Heart left ventricle (tissue), 16 donors: Measurements from ENCODE around the gene SLC39A11. TPM values are rescaled to one million over a fixed set of nuclear protein-coding genes. Genes with fewer than 3 reads are reported as not detected.

Experiments
- ATAC-seq, 4 donors: fragments of 200-7000 bp; cut with Tn5 transposase; one replicate each; pipeline ENCODE4 v1.9.1; 2020 to 2022; ENCODE audit warnings: moderate library complexity in 4 of 4, mild to moderate bottlenecking in 3 of 4, moderate number of reproducible peaks in 1 of 4
- DNase-seq, 5 donors: peaks; one replicate each; pipeline ENCODE4 v3.0.0-alpha.2; 2020
- H3K27ac ChIP-seq, 12 donors: fragments of 200-600 bp; sonication (generic) in 4 of 12; one replicate each; pipeline versions ENCODE4 v1.5.0 to v1.8.0; 2016 to 2022; ENCODE audit warnings: mild to moderate bottlenecking in 2 of 12
- H3K27me3 ChIP-seq, 9 donors: fragments of 200-600 bp; sonication (generic) in 2 of 9; one replicate each; pipeline versions ENCODE4 v1.5.1 to v1.8.0; 2016 to 2022; ENCODE audit warnings: mild to moderate bottlenecking in 3 of 9
- H3K36me3 ChIP-seq, 9 donors: fragments of 200-600 bp; sonication (generic) in 2 of 9; one replicate each; pipeline versions ENCODE4 v1.5.0 to v1.8.0; 2018 to 2022; ENCODE audit warnings: mild to moderate bottlenecking in 2 of 9
- H3K4me1 ChIP-seq, 12 donors: fragments of 200-600 bp; sonication (generic) in 4 of 12; one replicate each; pipeline versions ENCODE4 v1.5.0 to v1.8.0; 2016 to 2022; ENCODE audit warnings: mild to moderate bottlenecking in 3 of 12
- H3K4me3 ChIP-seq, 12 donors: fragments of 200-600 bp; sonication (generic) in 4 of 12; one replicate each; pipeline versions ENCODE4 v1.5.0 to v1.8.0; 2017 to 2022; ENCODE audit warnings: mild to moderate bottlenecking in 9 of 12, moderate library complexity in 4 of 12
- H3K9me3 ChIP-seq, 12 donors: fragments of 200-600 bp; sonication (generic) in 4 of 12; one replicate each; pipeline versions ENCODE4 v1.5.0 to v1.8.0; 2016 to 2022; ENCODE audit warnings: mild to moderate bottlenecking in 1 of 12
- POLR2A ChIP-seq, 2 donors: fragments of 450-650 bp; IDR thresholded peaks; one replicate each; pipeline ENCODE4 v1.6.1; 2017; ENCODE audit warnings: antibody characterized with exemption in 2 of 2, mild to moderate bottlenecking in 2 of 2, moderate library complexity in 2 of 2
- whole genome bisulfite sequencing, 4 donors: extraction: QIAGEN DNeasy Blood & Tissue Kit in 2 of 4; methylation state at CpG; one replicate each; pipeline versions ENCODE4 v1.1.5 to v1.1.7; 2013 to 2018; 5-methylcytosine and 5-hydroxymethylcytosine counted together
- intact Hi-C, 10 donors: fragments of 100-400 bp; cut with DNase I; formaldehyde crosslinking; loops; one replicate each; pipeline versions ENCODE4 v1.11.1 to v1.14.2; 2022
- polyA plus RNA-seq, 2 donors: library from polyadenylated mRNA; stranded (reverse); fragments of 200-250 nt; gene quantifications; one replicate each; pipeline ENCODE4 v1.2.3, GENCODE V29; 2013
- total RNA-seq, 9 donors: library from RNA; depleted of rRNA in 2 of 9; stranded (reverse); fragments of >200 nt in 2 of 9; fragmentation: NEBNext Ultra II Directional in 3 of 9; extraction: Animal tissue kit (Norgen Biotek cat#: 25700) in 3 of 9; gene quantifications; one replicate each; pipeline versions ENCODE4 v1.1.0 to v1.2.4, GENCODE V29; 2016 to 2023
- TF ChIP-seq, protein P1 (sequence below), 12 donors: fragments of 200-600 bp; sonication (generic) in 4 of 12; IDR thresholded peaks; one replicate each; pipeline versions ENCODE4 v1.5.0 to v1.8.0; 2018 to 2022; ENCODE audit warnings: antibody characterized with exemption in 12 of 12, mild to moderate bottlenecking in 5 of 12
- donor health status: ischemic (EF 13 %, LVEDD 7.1; RV severe dilation, severe dysfunction).
- donor health status: healthy with polysubstance abuse.
- donor health status: DM: no; HTN: yes; CAD: no.
- donor health status: DM: no; HTN: no; CAD: no.
- donor health status: ischemic (EF 25% LVEDD 6.9; RV normal size, moderate dysfunction).
- donor health status: ischemic (EF 25% LVEDD 5.7; RV mildly dilated, moderate dysfunction).
- donor health status: healthy.
- donor health status: DM: yes; HTN: yes; CAD: no.
- donor health status: ischemic (EF 35%, LVEDD 5.7; RV mildly dilated, moderate dysfunction).
- donor health status: nonischemic (EF 11% LVEDD 7.7; RV severe dilation, severe dysfunction).
- donor health status: DM: yes; HTN: yes; CAD: no.
- donor health status: PGD.
- donor health status: ischemic (EF 29% LVEDD 5.4; RV normal size, mild dysfunction).
- donor health status: nonischemic (EF 23%, LVEDD 6.1; RV moderate dilation, normal function).

Gene SLC39A11
- total and polyA plus RNA-seq, 11 donors = 2.5 to 23.3 (median 8.4) TPM

DNA sequence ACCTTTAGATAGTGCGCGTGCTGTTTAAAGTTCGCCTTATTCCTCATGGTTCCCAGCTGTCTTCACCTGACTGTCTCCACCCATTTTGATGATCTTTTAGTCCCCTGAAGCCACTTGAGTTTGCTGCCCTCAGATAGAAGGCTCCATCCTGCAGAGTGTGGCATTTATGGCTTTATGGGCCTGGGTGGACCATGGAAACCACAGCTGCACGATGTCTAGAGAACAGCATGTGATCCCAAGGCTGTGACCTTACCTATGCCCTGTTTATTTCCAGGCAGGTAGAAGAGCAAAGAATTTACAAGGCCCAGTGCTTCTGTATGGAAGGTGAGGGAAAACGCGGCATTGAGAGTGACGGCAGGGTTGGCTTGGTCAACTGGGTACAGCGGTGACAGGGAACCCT lies 356.9 kb downstream of the SLC39A11 start:
- intact Hi-C loops = loop anchor here in 1 of 10 donors (5.0 kb wide), 1 partner anchor 502 kb away; no protein-coding TSS in a partner anchor
- WGBS, 4 donors = 93 to 96% (median 94%) methylated on average over 8 of the region's 8 CpGs
- TF ChIP-seq POLR2A (IDR thresholded peaks at IDR 0.05) = no peak
- TF ChIP-seq, protein P1, sequence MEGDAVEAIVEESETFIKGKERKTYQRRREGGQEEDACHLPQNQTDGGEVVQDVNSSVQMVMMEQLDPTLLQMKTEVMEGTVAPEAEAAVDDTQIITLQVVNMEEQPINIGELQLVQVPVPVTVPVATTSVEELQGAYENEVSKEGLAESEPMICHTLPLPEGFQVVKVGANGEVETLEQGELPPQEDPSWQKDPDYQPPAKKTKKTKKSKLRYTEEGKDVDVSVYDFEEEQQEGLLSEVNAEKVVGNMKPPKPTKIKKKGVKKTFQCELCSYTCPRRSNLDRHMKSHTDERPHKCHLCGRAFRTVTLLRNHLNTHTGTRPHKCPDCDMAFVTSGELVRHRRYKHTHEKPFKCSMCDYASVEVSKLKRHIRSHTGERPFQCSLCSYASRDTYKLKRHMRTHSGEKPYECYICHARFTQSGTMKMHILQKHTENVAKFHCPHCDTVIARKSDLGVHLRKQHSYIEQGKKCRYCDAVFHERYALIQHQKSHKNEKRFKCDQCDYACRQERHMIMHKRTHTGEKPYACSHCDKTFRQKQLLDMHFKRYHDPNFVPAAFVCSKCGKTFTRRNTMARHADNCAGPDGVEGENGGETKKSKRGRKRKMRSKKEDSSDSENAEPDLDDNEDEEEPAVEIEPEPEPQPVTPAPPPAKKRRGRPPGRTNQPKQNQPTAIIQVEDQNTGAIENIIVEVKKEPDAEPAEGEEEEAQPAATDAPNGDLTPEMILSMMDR (IDR thresholded peaks at IDR 0.05) = no peak
- H3K36me3 ChIP-seq = peaks cover 0 to 13% (median 0%) of the 10 kb centered on the region in 9 donors
- H3K9me3 ChIP-seq = no peaks in the 10 kb centered on the region
- ATAC-seq = no peak
- no peak overlapping the region for H3K4me3 ChIP-seq
- H3K27me3 ChIP-seq = no peaks in the 10 kb centered on the region
- no peak for DNase-seq
- no peaks in the 10 kb centered on the region for H3K4me1 ChIP-seq
- no peak overlapping the region for H3K27ac ChIP-seq

DNA sequence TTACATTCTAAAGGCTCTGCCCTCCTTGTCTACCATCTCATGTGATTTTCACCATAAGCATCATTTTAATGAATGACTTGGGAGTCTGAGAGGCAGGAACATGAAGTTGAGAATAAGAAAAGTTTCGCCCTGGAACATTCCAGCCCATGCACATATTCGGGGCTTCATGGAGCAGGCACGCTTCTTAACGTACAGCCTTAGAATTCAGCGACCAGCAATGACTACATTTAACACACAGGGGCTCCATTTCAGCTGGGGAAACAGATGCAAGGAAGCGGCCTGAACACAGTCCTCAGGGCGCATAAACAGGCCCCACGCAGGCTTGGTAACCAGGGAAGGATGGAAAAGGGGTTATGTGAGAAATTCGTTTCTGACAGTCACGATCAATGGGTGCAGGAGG lies 357.4 kb downstream of the SLC39A11 start:
- Histone ChIP-seq H3K4me3 (no peak overlapping the region), H3K36me3 (peaks cover 0 to 13% (median 0%) of the 10 kb centered on the region in 9 donors), H3K9me3 (no peaks in the 10 kb centered on the region), H3K27me3 (no peaks in the 10 kb centered on the region), H3K27ac (no peak overlapping the region), H3K4me1 (no peaks in the 10 kb centered on the region)
- WGBS, 4 donors = 93 to 95% (median 94%) methylated on average over 10 of the region's 10 CpGs
- no peak for ATAC-seq
- DNase-seq = no peak
- intact Hi-C loops = loop anchor here in 1 of 10 donors (5.0 kb wide), 1 partner anchor 502 kb away; no protein-coding TSS in a partner anchor
- TF ChIP-seq, protein P1 (IDR thresholded peaks at IDR 0.05) = no peak
- no peak for TF ChIP-seq POLR2A (IDR thresholded peaks at IDR 0.05)

DNA sequence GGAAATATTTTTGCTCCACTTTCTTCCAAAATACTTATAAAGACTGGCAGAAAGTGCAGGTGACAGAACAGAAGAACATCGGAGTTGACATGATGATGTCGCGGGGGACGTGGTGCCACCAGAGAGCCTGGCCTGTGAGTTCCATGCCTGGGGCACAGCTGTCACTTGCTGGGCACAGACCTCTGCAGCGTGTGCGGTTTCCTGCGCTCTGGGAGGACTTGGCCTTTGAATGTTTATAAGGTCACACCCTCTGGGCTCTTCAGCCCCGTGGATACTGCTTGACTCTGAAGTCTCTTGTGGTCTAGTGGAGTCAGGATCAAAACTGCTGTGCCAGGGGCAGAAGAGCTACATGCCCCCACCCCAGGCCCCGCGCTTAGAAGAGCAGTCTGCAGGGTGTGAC lies 357.9 kb downstream of the SLC39A11 start:
- DNase-seq = no peak
- intact Hi-C loops = loop anchor here in 1 of 10 donors (5.0 kb wide), 1 partner anchor 503 kb away; no protein-coding TSS in a partner anchor
- Histone ChIP-seq H3K9me3 (no peaks in the 10 kb centered on the region), H3K36me3 (peaks cover 0 to 13% (median 0%) of the 10 kb centered on the region in 9 donors), H3K27ac (no peak overlapping the region), H3K4me3 (no peak overlapping the region), H3K4me1 (no peaks in the 10 kb centered on the region), H3K27me3 (no peaks in the 10 kb centered on the region)
- no peak for ATAC-seq
- 84 to 91% (median 88%) methylated on average over 10 of the region's 10 CpGs for WGBS, 4 donors
- no peak for TF ChIP-seq POLR2A (IDR thresholded peaks at IDR 0.05)
- TF ChIP-seq, protein P1 (IDR thresholded peaks at IDR 0.05) = no peak

DNA sequence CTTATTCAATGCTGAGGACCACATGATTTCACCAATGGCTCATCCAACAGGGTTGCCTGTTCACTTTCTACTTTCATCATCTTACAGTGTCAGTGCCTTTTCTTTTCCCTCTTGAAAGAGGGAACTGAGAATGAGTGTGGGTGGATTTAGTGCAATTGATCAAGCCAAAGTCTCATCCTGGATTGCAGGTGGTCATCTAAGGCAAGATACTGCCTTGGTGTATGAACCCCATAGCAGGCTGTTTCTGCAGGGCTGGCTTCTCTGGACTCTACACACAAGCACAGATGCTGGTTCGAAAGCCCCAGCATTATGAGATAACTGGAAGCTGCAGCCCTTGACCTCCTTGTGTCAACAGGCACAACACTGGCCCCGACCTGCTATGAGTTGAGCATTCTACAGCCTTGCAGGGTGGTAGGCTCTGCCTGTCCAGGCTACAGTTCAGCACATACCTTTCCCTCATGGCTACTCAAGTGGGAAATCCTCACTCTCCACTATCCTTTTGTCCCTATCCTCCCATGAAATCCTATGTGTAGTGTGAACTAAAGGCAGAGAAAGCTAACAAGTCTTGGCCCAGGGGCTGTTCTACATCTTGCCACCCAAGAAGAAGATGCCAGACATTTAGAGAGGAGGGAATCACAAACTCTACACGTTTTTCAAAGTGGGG lies 358.7 kb downstream of the SLC39A11 start:
- no peak for TF ChIP-seq POLR2A (IDR thresholded peaks at IDR 0.05)
- TF ChIP-seq, protein P1 (IDR thresholded peaks at IDR 0.05) = no peak
- ATAC-seq = no peak

More for the DNA sequence above, 358.7 kb downstream of the SLC39A11 start:
- H3K4me3 ChIP-seq = no peak overlapping the region
- no peaks in the 10 kb centered on the region for H3K9me3 ChIP-seq
- no peaks in the 10 kb centered on the region for H3K27me3 ChIP-seq
- DNase-seq = no peak
- no peak overlapping the region for H3K27ac ChIP-seq
- peaks cover 0 to 13% (median 0%) of the 10 kb centered on the region in 9 donors for H3K36me3 ChIP-seq
- no peaks in the 10 kb centered on the region for H3K4me1 ChIP-seq
- intact Hi-C loops = no loop called here
- 61 to 79% (median 67%) methylated on average over 3 of the region's 3 CpGs for WGBS, 4 donors
